ENCODE data around the gene ZNF138.
A peak's percentile ranks its signal among the peaks of the same experiment; 100 is the strongest.
"Not testable (repeated sequence)": the region's sequence is repeated elsewhere in the genome, so short reads cannot be mapped to it uniquely, and the experiment has no call there.

Gene ZNF138

GRCh38 chr7:64794171-64794844, at the start of gene ZNF138:
TSS of gene ZNF138 (plus strand) at chr7:64794428. CDS start at chr7:64794569, 141 bp downstream.
- peak; percentile 87 for DNase-seq (ENCODE audit: low read depth in 2 of 2)

- no peak for DNase-seq (ENCODE audit: low read depth in 2 of 2)
These were observed 49.5 kb upstream of the ZNF138 start for GRCh38 chr7:64744680-64745079.

- no peak for DNase-seq (ENCODE audit: low read depth in 2 of 2)
These were observed 46.4 kb upstream of the ZNF138 start for GRCh38 chr7:64747802-64748201.

- DNase-seq (ENCODE audit: low read depth in 2 of 2): no peak
These were observed 41.2 kb upstream of the ZNF138 start for GRCh38 chr7:64753032-64753431.

- DNase-seq (ENCODE audit: low read depth in 2 of 2): no peak
These were observed 38.4 kb upstream of the ZNF138 start for GRCh38 chr7:64755865-64756264.

- no peak for DNase-seq (ENCODE audit: low read depth in 2 of 2)
These were observed 36.1 kb upstream of the ZNF138 start for GRCh38 chr7:64758151-64758550.

- no peak for DNase-seq (ENCODE audit: low read depth in 2 of 2)
These were observed 25.4 kb upstream of the ZNF138 start for GRCh38 chr7:64768824-64769223.

- DNase-seq (ENCODE audit: low read depth in 2 of 2): no peak
These were observed 19.9 kb upstream of the ZNF138 start for GRCh38 chr7:64774204-64774842.

- DNase-seq (ENCODE audit: low read depth in 2 of 2): no peak
These were observed 18.9 kb upstream of the ZNF138 start for GRCh38 chr7:64775289-64775688.

GRCh38 chr7:64784842-64785241, 9.4 kb upstream of the ZNF138 start:
- not testable (repeated sequence) for DNase-seq (ENCODE audit: low read depth in 2 of 2)

GRCh38 chr7:64787295-64787694, 6.9 kb upstream of the ZNF138 start:
- DNase-seq (ENCODE audit: low read depth in 2 of 2): no peak

- DNase-seq (ENCODE audit: low read depth in 2 of 2): not testable (repeated sequence)
These were observed 5.0 kb upstream of the ZNF138 start for GRCh38 chr7:64789241-64789640.

- no peak for DNase-seq (ENCODE audit: low read depth in 2 of 2)
These were observed 997 bp upstream of the ZNF138 start for GRCh38 chr7:64793106-64793755.

GRCh38 chr7:64795176-64795575, 948 bp downstream of the ZNF138 start:
- DNase-seq (ENCODE audit: low read depth in 2 of 2): no peak

GRCh38 chr7:64799169-64799568, 4.9 kb downstream of the ZNF138 start:
- not testable (repeated sequence) for DNase-seq (ENCODE audit: low read depth in 2 of 2)

- DNase-seq (ENCODE audit: low read depth in 2 of 2): no peak
These were observed 8.5 kb downstream of the ZNF138 start for GRCh38 chr7:64802699-64803098.

GRCh38 chr7:64807731-64808365, 13.6 kb downstream of the ZNF138 start:
- no peak for DNase-seq (ENCODE audit: low read depth in 2 of 2)

- DNase-seq (ENCODE audit: low read depth in 2 of 2): no peak
These were observed 17.5 kb downstream of the ZNF138 start for GRCh38 chr7:64811767-64812166.

- DNase-seq (ENCODE audit: low read depth in 2 of 2): no peak
These were observed 36.7 kb downstream of the ZNF138 start for GRCh38 chr7:64830926-64831325.

- DNase-seq (ENCODE audit: low read depth in 2 of 2): no peak
These were observed 37.9 kb downstream of the ZNF138 start for GRCh38 chr7:64832136-64832535.

- no peak for DNase-seq (ENCODE audit: low read depth in 2 of 2)
These were observed 40.8 kb downstream of the ZNF138 start for GRCh38 chr7:64834989-64835388.

- not testable (repeated sequence) for DNase-seq (ENCODE audit: low read depth in 2 of 2)
These were observed 41.6 kb downstream of the ZNF138 start for GRCh38 chr7:64835856-64836255.
